Calu3 (cell line): ENCODE data around the gene ABHD17C. TPM values are rescaled to one million over a fixed set of nuclear protein-coding genes. Genes with fewer than 3 reads are reported as not detected.

Experiments
- BruUV-seq: library from RNA; stranded (reverse); fragments of 400-500 nt; replicated peaks from 2 replicates; lab custom pipeline; 2021; lab: Mats Ljungman, UMichigan
- CTCF ChIA-PET: fragments of 300-600 bp; sonication (Branson Sonifier 250); formaldehyde crosslinking; loops from one replicate; lab custom pipeline; 2022; ENCODE audit warnings: antibody characterized with exemption; lab: Charles Lee
- DNase-seq: peaks from one replicate; pipeline ENCODE4 v3.0.0; 2022
- H3K27ac Mint-ChIP-seq: one replicate; pipeline ENCODE4 v1.8.0; 2022; ENCODE audit warnings: mixed read lengths; ENCODE audit not compliant: unreplicated experiment
- H3K27me3 Mint-ChIP-seq: one replicate; pipeline ENCODE4 v1.8.0; 2022; ENCODE audit warnings: mixed read lengths; ENCODE audit not compliant: unreplicated experiment
- H3K36me3 Mint-ChIP-seq: one replicate; pipeline ENCODE4 v1.8.0; 2022; ENCODE audit warnings: mild to moderate bottlenecking, moderate library complexity, mixed read lengths; ENCODE audit not compliant: insufficient read depth, unreplicated experiment
- H3K4me1 Mint-ChIP-seq: one replicate; pipeline ENCODE4 v1.8.0; 2022; ENCODE audit warnings: mild to moderate bottlenecking, low read depth, mixed read lengths; ENCODE audit not compliant: unreplicated experiment
- H3K4me3 Mint-ChIP-seq: one replicate; pipeline ENCODE4 v1.8.0; 2022; ENCODE audit warnings: mild to moderate bottlenecking, low read depth, moderate library complexity, mixed read lengths; ENCODE audit not compliant: unreplicated experiment
- H3K9me3 Mint-ChIP-seq: one replicate; pipeline ENCODE4 v1.8.0; 2022; ENCODE audit warnings: low read depth, mixed read lengths; ENCODE audit not compliant: unreplicated experiment
- CTCF ChIP-seq: fragments of 200-600 bp; IDR thresholded peaks from one replicate; pipeline ENCODE4 v1.8.0; 2022; ENCODE audit warnings: antibody characterized with exemption; ENCODE audit not compliant: unreplicated experiment
- intact Hi-C: fragments of 100-400 bp; cut with micrococcal nuclease; formaldehyde crosslinking; loops from one replicate; pipeline ENCODE4 v1.10.0; 2022; ENCODE audit not compliant: unreplicated experiment
- total RNA-seq: library from RNA; stranded (reverse); gene quantifications from 2 replicates; pipeline ENCODE4 v1.2.3, GENCODE V29; 2022

ABHD17C gene
- total RNA-seq, 1 experiment from 2014 or later: 69.7 TPM

GRCh38 chr15:80732818-80733217 lies 37.7 kb downstream of the ABHD17C start:
- TF ChIP-seq CTCF: no peak
- no peaks in the 10 kb centered on the region for H3K27me3 Mint-ChIP-seq
- peak overlapping the region; percentile 11 for H3K27ac Mint-ChIP-seq
- intact Hi-C loops: no loop called here
- H3K4me1 Mint-ChIP-seq: peaks cover 36% of the 10 kb centered on the region
- no peak overlapping the region for H3K4me3 Mint-ChIP-seq
- CTCF ChIA-PET: no interaction called here
- H3K36me3 Mint-ChIP-seq: peaks cover 3% of the 10 kb centered on the region
- no peaks in the 10 kb centered on the region for H3K9me3 Mint-ChIP-seq
- no peak for DNase-seq
- BruUV-seq: no TSS peak

GRCh38 chr15:80733460-80733859 lies 38.4 kb downstream of the ABHD17C start:
- Mint-ChIP-seq H3K4me1 (peaks cover 36% of the 10 kb centered on the region), H3K27ac (no peak overlapping the region), H3K36me3 (peaks cover 6% of the 10 kb centered on the region), H3K9me3 (no peaks in the 10 kb centered on the region), H3K4me3 (no peak overlapping the region), H3K27me3 (no peaks in the 10 kb centered on the region)
- BruUV-seq: no TSS peak
- intact Hi-C loops: no loop called here
- no peak for TF ChIP-seq CTCF
- DNase-seq: no peak
- CTCF ChIA-PET: no interaction called here

- Mint-ChIP-seq H3K36me3 (peaks cover 6% of the 10 kb centered on the region), H3K4me3 (no peak overlapping the region), H3K4me1 (peaks cover 44% of the 10 kb centered on the region), H3K27me3 (no peaks in the 10 kb centered on the region), H3K9me3 (no peaks in the 10 kb centered on the region), H3K27ac (no peak overlapping the region)
- no peak for DNase-seq
- BruUV-seq: no TSS peak
- intact Hi-C loops: no loop called here
- CTCF ChIA-PET: no interaction called here
- TF ChIP-seq CTCF: no peak
These were observed 40.2 kb downstream of the ABHD17C start for GRCh38 chr15:80735344-80735743.

- Mint-ChIP-seq H3K27me3 (no peaks in the 10 kb centered on the region), H3K4me1 (peaks cover 44% of the 10 kb centered on the region), H3K4me3 (no peak overlapping the region), H3K9me3 (no peaks in the 10 kb centered on the region), H3K36me3 (peaks cover 6% of the 10 kb centered on the region), H3K27ac (no peak overlapping the region)
- DNase-seq: no peak
- intact Hi-C loops: no loop called here
- no TSS peak for BruUV-seq
- CTCF ChIA-PET: no interaction called here
- TF ChIP-seq CTCF: no peak
These were observed 41.5 kb downstream of the ABHD17C start for GRCh38 chr15:80736560-80736959.
